ENCODE data around the gene CCDC9.
A peak's percentile ranks its signal among the peaks of the same experiment; 100 is the strongest.
"Not testable (repeated sequence)": the region's sequence is repeated elsewhere in the genome, so short reads cannot be mapped to it uniquely, and the experiment has no call there.

Gene CCDC9

DNA sequence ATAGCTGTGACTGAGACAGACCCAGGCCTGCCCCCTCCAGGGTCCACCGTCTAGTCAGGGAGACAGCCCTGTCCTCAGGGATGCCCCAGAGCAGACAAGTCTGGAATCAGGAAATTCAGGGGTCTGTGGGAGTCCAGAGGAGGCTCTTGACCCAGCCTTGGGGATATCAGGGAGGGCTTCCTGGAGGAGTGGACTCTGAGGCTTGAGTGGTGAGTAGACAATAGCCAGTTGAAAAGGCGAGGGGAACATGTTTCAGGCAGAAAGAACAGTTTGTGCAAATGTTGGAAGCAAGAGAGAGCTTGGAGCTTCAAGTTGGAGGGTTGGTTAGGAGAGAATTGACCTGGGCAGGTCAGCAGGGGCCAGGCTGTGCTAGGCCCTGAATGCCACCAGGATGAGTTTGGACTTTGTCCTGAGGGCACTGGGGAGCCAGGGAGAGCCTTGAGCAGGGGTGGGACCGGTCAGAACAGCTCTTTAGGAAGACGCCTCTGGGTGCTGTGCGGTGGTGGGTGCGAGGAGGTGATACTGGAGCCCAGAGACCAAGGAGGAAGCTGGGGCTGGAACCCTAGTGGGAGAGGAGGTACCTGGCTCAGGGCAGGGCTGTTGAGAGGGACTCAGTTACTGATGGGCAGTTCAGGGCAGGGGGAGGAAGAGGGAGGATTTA, 2.7 kb downstream of the CCDC9 start:
- Mint-ChIP-seq H3K27me3 (no peaks in the 10 kb centered on the region), H3K4me1 (peaks cover 50% of the 10 kb centered on the region), H3K4me3 (peak overlapping the region; percentile 60), H3K9me3 (no peaks in the 10 kb centered on the region), H3K36me3 (ENCODE audit: insufficient read depth) (peaks cover 44% of the 10 kb centered on the region), H3K27ac (ENCODE audit: low read depth) (peak overlapping the region; percentile 73)
- DNase-seq (ENCODE audit: low spot score in 2 of 2) (no peak), ATAC-seq (replicated peaks; ENCODE audit: extremely low read depth, poor library complexity, severe bottlenecking) (no peak)

- DNase-seq (ENCODE audit: low spot score in 2 of 2) (no peak), ATAC-seq (replicated peaks; ENCODE audit: extremely low read depth, poor library complexity, severe bottlenecking) (no peak)
- Mint-ChIP-seq H3K4me1 (peaks cover 50% of the 10 kb centered on the region), H3K9me3 (no peaks in the 10 kb centered on the region), H3K27ac (ENCODE audit: low read depth) (no peak overlapping the region), H3K36me3 (ENCODE audit: insufficient read depth) (peaks cover 49% of the 10 kb centered on the region), H3K4me3 (no peak overlapping the region), H3K27me3 (no peaks in the 10 kb centered on the region)
These were observed 4.2 kb downstream of the CCDC9 start for GRCh38 chr19:47260476-47260875.

DNA sequence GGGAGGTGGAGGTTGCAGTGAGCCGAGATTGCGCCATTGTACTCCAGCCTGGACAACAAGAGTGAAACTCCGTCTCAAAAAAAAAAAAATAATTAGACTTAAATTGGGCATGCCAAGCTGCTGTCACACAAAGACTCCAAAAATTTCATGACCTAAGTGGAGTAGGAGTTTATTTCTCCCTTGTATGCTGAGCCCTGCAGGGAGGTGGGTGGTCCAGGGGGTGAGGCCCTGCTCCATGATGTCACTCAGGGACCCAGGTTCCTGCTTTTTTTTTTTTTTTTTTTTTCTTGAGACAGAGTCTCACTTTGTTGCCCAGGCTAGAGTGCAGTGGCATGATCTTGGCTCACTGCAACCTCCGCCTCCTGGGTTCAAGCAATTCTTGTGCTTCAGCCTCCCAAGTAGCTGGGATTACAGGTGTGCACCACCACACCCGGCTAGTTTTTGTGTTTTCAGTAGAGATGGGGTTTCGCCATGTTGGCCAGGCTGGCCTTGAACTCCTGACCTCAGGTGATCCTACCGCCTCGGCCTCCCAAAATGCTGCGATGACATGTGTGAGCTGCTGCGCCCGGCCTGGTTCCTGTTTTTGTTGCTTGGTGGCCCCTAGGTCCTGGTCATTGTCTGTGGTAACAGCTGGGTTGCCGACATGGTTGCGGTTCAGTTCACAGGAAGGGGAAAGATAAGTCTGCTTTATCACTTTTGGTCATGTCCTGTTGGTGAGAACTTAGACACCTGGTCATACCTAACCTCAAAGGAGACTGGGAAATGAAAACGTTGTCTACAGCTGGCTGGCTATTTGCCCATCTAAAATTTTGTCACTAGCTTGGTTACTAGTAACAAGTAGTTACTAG, 5.8 kb downstream of the CCDC9 start:
- H3K36me3 Mint-ChIP-seq (ENCODE audit: insufficient read depth), result peaks cover 48% of the 10 kb centered on the region
- DNase-seq (ENCODE audit: low spot score in 2 of 2); H3K27ac Mint-ChIP-seq (ENCODE audit: low read depth); H3K27me3 Mint-ChIP-seq; H3K9me3 Mint-ChIP-seq; H3K4me3 Mint-ChIP-seq; ATAC-seq (replicated peaks; ENCODE audit: extremely low read depth, poor library complexity, severe bottlenecking): not testable (repeated sequence)
- H3K4me1 Mint-ChIP-seq, result peaks cover 39% of the 10 kb centered on the region

- H3K27ac Mint-ChIP-seq (ENCODE audit: low read depth), result no peak overlapping the region
- peaks cover 14% of the 10 kb centered on the region for H3K4me1 Mint-ChIP-seq
- H3K36me3 Mint-ChIP-seq (ENCODE audit: insufficient read depth), result peaks cover 46% of the 10 kb centered on the region
- H3K9me3 Mint-ChIP-seq, result no peaks in the 10 kb centered on the region
- DNase-seq (ENCODE audit: low spot score in 2 of 2) (no peak), ATAC-seq (replicated peaks; ENCODE audit: extremely low read depth, poor library complexity, severe bottlenecking) (no peak)
- H3K4me3 Mint-ChIP-seq, result no peak overlapping the region
- H3K27me3 Mint-ChIP-seq, result no peaks in the 10 kb centered on the region
These were observed 8.3 kb downstream of the CCDC9 start for GRCh38 chr19:47264629-47265028.

DNA sequence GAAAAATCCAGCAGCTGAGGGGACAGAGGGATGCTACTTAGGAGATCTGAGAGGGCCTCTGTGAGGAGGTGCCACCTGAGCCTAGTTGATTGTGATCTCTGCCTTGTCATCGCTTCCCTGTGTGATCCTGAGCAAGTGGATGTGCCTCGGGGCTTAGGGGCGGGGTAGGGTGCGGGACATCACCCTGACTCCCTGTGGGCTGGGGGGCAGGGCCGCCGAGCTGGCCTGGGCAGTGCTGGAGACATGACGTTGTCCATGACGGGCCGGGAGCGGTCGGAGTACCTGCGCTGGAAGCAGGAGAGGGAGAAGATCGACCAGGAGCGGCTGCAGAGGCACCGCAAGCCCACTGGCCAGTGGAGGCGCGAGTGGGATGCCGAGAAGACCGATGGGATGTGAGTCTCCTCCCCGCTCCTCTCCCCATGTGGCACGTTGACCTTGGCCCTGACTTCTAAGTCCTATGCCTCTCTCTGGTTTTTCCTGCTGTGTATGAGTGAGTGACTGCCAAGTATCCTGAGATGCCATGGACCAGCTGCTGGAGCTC, 10.1 kb downstream of the CCDC9 start:
- Mint-ChIP-seq H3K36me3 (ENCODE audit: insufficient read depth) (peaks cover 47% of the 10 kb centered on the region), H3K27me3 (no peaks in the 10 kb centered on the region), H3K4me1 (no peaks in the 10 kb centered on the region), H3K9me3 (no peaks in the 10 kb centered on the region), H3K4me3 (no peak overlapping the region), H3K27ac (ENCODE audit: low read depth) (no peak overlapping the region)
- DNase-seq (ENCODE audit: low spot score in 2 of 2) (no peak), ATAC-seq (replicated peaks; ENCODE audit: extremely low read depth, poor library complexity, severe bottlenecking) (no peak)

GRCh38 chr19:47267350-47267759, 11.0 kb downstream of the CCDC9 start:
- H3K27me3 Mint-ChIP-seq, result no peaks in the 10 kb centered on the region
- H3K36me3 Mint-ChIP-seq (ENCODE audit: insufficient read depth), result peaks cover 47% of the 10 kb centered on the region
- DNase-seq (ENCODE audit: low spot score in 2 of 2) (no peak), ATAC-seq (replicated peaks; ENCODE audit: extremely low read depth, poor library complexity, severe bottlenecking) (no peak)
- H3K4me1 Mint-ChIP-seq, result peaks cover 4% of the 10 kb centered on the region
- no peaks in the 10 kb centered on the region for H3K9me3 Mint-ChIP-seq
- H3K27ac Mint-ChIP-seq (ENCODE audit: low read depth), result no peak overlapping the region
- H3K4me3 Mint-ChIP-seq, result no peak overlapping the region

GRCh38 chr19:47268028-47268427, 11.7 kb downstream of the CCDC9 start:
- Mint-ChIP-seq H3K9me3 (no peaks in the 10 kb centered on the region), H3K36me3 (ENCODE audit: insufficient read depth) (peaks cover 45% of the 10 kb centered on the region), H3K27me3 (no peaks in the 10 kb centered on the region), H3K4me1 (peaks cover 11% of the 10 kb centered on the region), H3K27ac (ENCODE audit: low read depth) (no peak overlapping the region), H3K4me3 (no peak overlapping the region)
- ATAC-seq (replicated peaks; ENCODE audit: extremely low read depth, poor library complexity, severe bottlenecking) (no peak), DNase-seq (ENCODE audit: low spot score in 2 of 2) (no peak)

- no peaks in the 10 kb centered on the region for H3K9me3 Mint-ChIP-seq
- H3K4me1 Mint-ChIP-seq, result peaks cover 20% of the 10 kb centered on the region
- H3K4me3 Mint-ChIP-seq, result no peak overlapping the region
- H3K36me3 Mint-ChIP-seq (ENCODE audit: insufficient read depth), result peaks cover 49% of the 10 kb centered on the region
- DNase-seq (ENCODE audit: low spot score in 2 of 2) (no peak), ATAC-seq (replicated peaks; ENCODE audit: extremely low read depth, poor library complexity, severe bottlenecking) (no peak)
- no peaks in the 10 kb centered on the region for H3K27me3 Mint-ChIP-seq
- no peak overlapping the region for H3K27ac Mint-ChIP-seq (ENCODE audit: low read depth)
These were observed 13.3 kb downstream of the CCDC9 start for GRCh38 chr19:47269596-47269995.

DNA sequence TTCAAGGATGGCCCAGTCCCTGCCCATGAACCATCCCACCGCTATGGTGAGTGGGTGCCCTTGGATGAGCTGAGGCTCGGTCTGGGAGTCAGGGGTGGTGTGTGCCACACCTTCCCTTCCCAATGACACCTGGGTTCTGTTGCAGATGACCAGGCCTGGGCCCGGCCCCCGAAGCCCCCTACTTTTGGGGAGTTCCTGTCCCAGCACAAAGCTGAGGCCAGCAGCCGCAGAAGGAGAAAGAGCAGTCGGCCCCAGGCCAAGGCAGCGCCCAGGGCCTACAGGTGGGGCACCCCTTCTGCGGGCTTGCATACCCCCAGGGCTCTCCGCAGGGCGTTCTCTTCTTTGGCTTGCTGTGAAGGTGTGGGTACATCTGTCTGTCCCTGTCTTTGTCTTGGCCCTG, 14.1 kb downstream of the CCDC9 start:
- Mint-ChIP-seq H3K27ac (ENCODE audit: low read depth) (peak overlapping the region; percentile 92), H3K27me3 (no peaks in the 10 kb centered on the region), H3K36me3 (ENCODE audit: insufficient read depth) (peaks cover 45% of the 10 kb centered on the region), H3K9me3 (no peaks in the 10 kb centered on the region), H3K4me1 (peaks cover 23% of the 10 kb centered on the region), H3K4me3 (no peak overlapping the region)
- DNase-seq (ENCODE audit: low spot score in 2 of 2), result no peak
- ATAC-seq (replicated peaks; ENCODE audit: extremely low read depth, poor library complexity, severe bottlenecking), result no peak

- H3K36me3 Mint-ChIP-seq (ENCODE audit: insufficient read depth), result peaks cover 42% of the 10 kb centered on the region
- peak overlapping the region; percentile 87 for H3K4me3 Mint-ChIP-seq
- peak overlapping the region; percentile 92 for H3K27ac Mint-ChIP-seq (ENCODE audit: low read depth)
- no peaks in the 10 kb centered on the region for H3K27me3 Mint-ChIP-seq
- H3K9me3 Mint-ChIP-seq, result no peaks in the 10 kb centered on the region
- DNase-seq (ENCODE audit: low spot score in 2 of 2) (no peak), ATAC-seq (replicated peaks; ENCODE audit: extremely low read depth, poor library complexity, severe bottlenecking) (no peak)
- peaks cover 30% of the 10 kb centered on the region for H3K4me1 Mint-ChIP-seq
These were observed 15.6 kb downstream of the CCDC9 start for GRCh38 chr19:47271949-47272348.

DNA sequence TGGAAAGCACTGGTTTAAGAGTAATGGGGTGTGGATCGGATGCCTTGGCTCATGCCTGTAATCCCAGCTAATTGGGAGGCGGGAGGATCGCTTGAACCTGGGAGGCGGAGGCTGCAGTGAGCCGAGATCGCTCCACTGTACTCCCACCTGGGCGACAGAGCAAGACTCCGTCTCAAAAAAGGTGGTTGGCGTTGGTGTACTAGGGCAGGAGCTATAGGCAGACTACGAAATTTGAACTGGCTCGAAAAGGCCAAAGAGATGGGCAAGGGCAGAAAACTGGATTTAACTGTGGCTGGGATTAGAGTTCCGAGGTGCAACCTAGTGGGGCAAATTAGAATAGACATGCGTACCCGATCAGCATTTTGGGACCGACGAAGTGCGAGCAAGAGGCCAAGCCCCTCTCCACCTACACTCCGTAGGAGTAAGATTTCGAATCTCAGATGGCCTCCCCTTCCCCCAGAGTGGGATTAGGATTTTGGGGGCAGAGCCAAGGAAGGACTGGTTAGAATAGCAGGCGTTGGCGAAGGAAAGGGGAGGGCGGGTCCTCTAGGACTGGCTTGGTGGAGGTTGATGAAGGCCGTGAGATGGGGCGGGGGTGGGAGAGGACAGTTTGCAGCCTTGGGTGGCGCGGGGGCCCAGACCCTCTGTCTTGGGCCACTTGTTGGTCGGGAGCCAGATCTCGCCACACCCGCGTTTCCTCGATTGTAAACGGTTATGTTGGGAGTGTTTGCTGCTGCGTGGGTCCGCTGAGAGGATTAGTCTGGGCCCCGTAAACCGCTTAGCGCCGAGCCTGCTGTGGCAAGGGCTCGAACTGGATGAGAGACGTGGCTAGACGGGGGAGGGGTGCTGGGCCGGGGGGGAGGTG, 16.4 kb downstream of the CCDC9 start:
- ATAC-seq (replicated peaks; ENCODE audit: extremely low read depth, poor library complexity, severe bottlenecking) (no peak), DNase-seq (ENCODE audit: low spot score in 2 of 2) (no peak)
- Mint-ChIP-seq H3K36me3 (ENCODE audit: insufficient read depth) (peaks cover 36% of the 10 kb centered on the region), H3K27ac (ENCODE audit: low read depth) (peak overlapping the region; percentile 92), H3K27me3 (no peaks in the 10 kb centered on the region), H3K4me3 (peak overlapping the region; percentile 87), H3K4me1 (peaks cover 32% of the 10 kb centered on the region), H3K9me3 (no peaks in the 10 kb centered on the region)

GRCh38 chr19:47273313-47274070, 17.2 kb downstream of the CCDC9 start:
- Mint-ChIP-seq H3K36me3 (ENCODE audit: insufficient read depth) (peaks cover 33% of the 10 kb centered on the region), H3K27ac (ENCODE audit: low read depth) (peak overlapping the region; percentile 92), H3K27me3 (no peaks in the 10 kb centered on the region), H3K4me1 (peaks cover 36% of the 10 kb centered on the region), H3K4me3 (peak overlapping the region; percentile 87), H3K9me3 (no peaks in the 10 kb centered on the region)
- peak; percentile 80 to 82 for DNase-seq (ENCODE audit: low spot score in 2 of 2)
- ATAC-seq (replicated peaks; ENCODE audit: extremely low read depth, poor library complexity, severe bottlenecking), result peak; percentile 68

Data from central memory CD8-positive, alpha-beta T cell (primary cell).